ENCODE data around the gene LAMA2.

LAMA2 gene

DNA sequence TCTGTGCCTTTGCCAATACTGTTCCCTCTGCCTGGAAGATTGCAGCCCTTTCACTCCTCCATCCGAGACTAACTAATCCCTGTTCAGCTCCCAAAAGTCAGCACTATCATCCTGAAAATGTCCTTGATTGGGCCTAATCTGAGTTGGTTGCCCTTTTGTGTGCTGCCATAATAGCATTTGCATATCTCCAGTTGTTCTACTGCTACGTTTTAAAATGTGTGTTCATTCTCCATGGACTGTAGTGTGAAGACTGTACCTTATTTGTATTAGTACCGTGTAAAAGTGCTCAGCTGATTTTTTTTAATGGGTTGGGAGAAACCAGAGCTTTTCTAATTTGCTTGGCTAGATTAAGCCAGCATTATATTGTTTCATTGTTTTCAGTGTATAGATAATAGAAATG is 401.3 kb downstream of the LAMA2 start:
- H3K4me3 ChIP-seq (ENCODE audit: low read depth, low read length) = no peak overlapping the region
- DNase-seq (ENCODE audit: low read depth, low spot score) = no peak
- TF ChIP-seq, protein P1, sequence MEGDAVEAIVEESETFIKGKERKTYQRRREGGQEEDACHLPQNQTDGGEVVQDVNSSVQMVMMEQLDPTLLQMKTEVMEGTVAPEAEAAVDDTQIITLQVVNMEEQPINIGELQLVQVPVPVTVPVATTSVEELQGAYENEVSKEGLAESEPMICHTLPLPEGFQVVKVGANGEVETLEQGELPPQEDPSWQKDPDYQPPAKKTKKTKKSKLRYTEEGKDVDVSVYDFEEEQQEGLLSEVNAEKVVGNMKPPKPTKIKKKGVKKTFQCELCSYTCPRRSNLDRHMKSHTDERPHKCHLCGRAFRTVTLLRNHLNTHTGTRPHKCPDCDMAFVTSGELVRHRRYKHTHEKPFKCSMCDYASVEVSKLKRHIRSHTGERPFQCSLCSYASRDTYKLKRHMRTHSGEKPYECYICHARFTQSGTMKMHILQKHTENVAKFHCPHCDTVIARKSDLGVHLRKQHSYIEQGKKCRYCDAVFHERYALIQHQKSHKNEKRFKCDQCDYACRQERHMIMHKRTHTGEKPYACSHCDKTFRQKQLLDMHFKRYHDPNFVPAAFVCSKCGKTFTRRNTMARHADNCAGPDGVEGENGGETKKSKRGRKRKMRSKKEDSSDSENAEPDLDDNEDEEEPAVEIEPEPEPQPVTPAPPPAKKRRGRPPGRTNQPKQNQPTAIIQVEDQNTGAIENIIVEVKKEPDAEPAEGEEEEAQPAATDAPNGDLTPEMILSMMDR (IDR thresholded peaks at IDR 0.05; ENCODE audit: low read depth, low read length) = no peak
- in situ Hi-C loops (cut with HindIII; ENCODE audit: low sequenced_read_pairs) = no loop called here

DNA sequence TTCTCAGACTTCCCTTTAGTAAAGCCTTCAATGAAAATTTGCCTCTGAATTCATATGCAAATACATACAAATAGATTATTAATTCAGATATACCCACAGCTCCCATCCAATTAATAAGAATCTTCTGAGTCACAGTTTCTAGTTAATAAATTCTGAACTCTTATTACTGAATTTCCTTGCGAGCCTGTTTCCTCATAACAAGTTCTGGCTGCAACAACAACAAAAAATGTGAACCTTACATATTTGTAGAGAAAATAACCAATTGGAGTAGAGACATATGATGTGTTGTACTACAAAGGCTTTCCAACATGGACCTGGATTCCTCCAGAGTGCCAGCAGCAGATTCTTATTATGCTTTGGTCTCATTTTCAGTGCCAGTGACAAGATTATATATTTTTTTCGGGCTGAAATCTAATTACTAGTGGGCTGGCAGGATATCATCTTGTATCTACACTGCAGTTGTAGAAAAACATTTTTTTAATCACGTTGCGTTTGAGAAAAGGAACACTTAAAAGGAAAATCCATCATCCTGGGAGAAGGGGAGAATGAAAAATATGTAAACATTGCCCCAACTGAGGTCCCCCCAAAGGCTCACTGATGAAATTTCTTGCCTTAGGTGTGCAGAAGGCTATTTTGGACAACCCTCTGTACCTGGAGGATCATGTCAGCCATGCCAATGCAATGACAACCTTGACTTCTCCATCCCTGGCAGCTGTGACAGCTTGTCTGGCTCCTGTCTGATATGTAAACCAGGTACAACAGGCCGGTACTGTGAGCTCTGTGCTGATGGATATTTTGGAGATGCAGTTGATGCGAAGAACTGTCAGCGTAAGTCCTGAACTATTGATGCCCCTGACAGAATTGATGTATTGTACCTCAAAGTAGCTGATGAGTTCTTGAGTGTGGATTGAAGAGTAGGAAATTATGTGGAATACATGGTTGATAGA is 404.6 kb downstream of the LAMA2 start:
- no peak for DNase-seq (ENCODE audit: low read depth, low spot score)
- in situ Hi-C loops (cut with HindIII; ENCODE audit: low sequenced_read_pairs) = no loop called here
- H3K4me3 ChIP-seq (ENCODE audit: low read depth, low read length) = no peak overlapping the region
- TF ChIP-seq, protein P1 (IDR thresholded peaks at IDR 0.05; ENCODE audit: low read depth, low read length) = no peak

DNA sequence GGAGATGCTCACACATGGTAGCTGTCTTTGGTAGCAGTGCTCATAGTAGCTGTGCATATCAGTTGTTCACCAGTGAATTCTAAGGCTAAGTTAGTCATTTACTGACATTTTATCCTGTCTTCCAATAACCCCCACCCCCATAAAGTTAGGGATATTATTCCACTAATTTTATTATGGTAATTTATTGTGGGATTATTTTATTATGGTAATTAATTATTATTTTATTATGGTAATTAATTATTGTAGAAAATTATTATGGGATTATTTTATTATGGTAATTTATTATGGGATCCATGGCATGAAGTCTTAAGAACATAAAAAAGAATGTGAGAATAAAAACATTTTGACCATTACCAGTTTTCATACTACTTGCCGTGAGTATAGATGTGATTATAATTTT is 406.5 kb downstream of the LAMA2 start:
- DNase-seq (ENCODE audit: low read depth, low spot score) = no peak
- H3K4me3 ChIP-seq (ENCODE audit: low read depth, low read length) = no peak overlapping the region
- TF ChIP-seq, protein P1 (IDR thresholded peaks at IDR 0.05; ENCODE audit: low read depth, low read length) = no peak
- in situ Hi-C loops (cut with HindIII; ENCODE audit: low sequenced_read_pairs) = no loop called here

DNA sequence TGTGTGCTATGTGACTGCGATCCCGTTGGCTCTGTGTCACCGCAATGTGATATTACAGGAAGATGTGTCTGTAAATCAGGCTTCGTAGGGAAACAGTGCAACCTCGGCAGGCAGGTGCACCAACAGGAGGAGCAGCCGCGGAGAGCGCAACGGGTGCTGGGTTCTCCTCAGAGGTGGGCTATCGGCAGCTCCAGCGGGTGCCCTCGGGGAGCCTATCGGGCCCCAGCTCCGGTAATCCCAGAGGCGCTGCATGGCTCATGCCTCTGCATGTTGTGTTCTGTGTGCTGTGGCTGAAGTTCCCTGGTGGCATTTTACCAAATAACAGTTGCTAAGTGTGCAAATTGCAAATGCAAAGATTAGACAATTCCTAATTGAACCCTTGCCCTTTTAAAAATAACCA is 409.9 kb downstream of the LAMA2 start:
- TF ChIP-seq, protein P1 (IDR thresholded peaks at IDR 0.05; ENCODE audit: low read depth, low read length) = no peak
- H3K4me3 ChIP-seq (ENCODE audit: low read depth, low read length) = no peak overlapping the region
- no peak for DNase-seq (ENCODE audit: low read depth, low spot score)
- in situ Hi-C loops (cut with HindIII; ENCODE audit: low sequenced_read_pairs) = no loop called here

DNA sequence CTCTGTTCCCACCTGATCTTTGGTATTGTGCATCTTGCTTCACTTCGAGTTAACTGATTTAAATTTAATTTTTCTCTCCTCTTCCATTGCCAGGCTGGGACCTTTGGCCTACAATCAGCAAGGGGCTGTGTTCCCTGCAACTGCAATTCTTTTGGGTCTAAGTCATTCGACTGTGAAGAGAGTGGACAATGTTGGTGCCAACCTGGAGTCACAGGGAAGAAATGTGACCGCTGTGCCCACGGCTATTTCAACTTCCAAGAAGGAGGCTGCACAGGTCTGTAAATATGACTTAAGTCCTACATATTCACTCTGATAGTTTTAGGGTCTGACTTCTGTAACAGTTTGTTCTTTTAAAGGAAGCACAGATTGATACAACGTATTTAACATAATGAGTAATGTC is 414.7 kb downstream of the LAMA2 start:
- in situ Hi-C loops (cut with HindIII; ENCODE audit: low sequenced_read_pairs) = no loop called here
- no peak overlapping the region for H3K4me3 ChIP-seq (ENCODE audit: low read depth, low read length)
- no peak for DNase-seq (ENCODE audit: low read depth, low spot score)
- TF ChIP-seq, protein P1 (IDR thresholded peaks at IDR 0.05; ENCODE audit: low read depth, low read length) = no peak

DNA sequence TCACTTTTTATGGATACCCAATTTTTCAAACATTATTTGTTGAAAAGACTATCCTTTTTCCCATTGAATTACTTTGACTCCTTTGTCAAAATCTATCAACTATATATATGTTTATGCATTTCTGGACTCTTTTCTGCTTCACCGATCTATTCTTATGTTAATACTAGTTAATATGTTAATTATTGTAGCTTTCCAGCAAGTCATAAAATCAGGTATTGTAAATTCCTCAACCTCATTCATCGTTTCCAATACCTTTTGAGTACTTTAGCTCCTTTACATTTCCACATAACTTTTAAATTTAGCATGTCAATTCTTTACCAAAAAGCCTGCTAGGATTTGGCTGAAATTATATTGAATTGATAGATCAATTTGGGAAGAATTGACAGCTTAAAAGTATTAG is 419.7 kb downstream of the LAMA2 start:
- in situ Hi-C loops (cut with HindIII; ENCODE audit: low sequenced_read_pairs) = no loop called here
- no peak for DNase-seq (ENCODE audit: low read depth, low spot score)
- H3K4me3 ChIP-seq (ENCODE audit: low read depth, low read length) = no peak overlapping the region
- TF ChIP-seq, protein P1 (IDR thresholded peaks at IDR 0.05; ENCODE audit: low read depth, low read length) = no peak
